Neutrophil (primary cell): ENCODE measurements around the gene PPP1R15B.
A peak's percentile ranks its signal among the peaks of the same experiment; 100 is the strongest.
"Not testable (repeated sequence)": the region's sequence is repeated elsewhere in the genome, so short reads cannot be mapped to it uniquely, and the experiment has no call there.

Source experiments
- H3K27ac ChIP-seq: fragments of 200-600 bp; sonication (generic); 2 replicates; pipeline ENCODE4 v1.5.1; 2016; ENCODE audit warnings: mild to moderate bottlenecking, moderate library complexity
- H3K27me3 ChIP-seq: fragments of 200-600 bp; sonication (generic); 2 replicates; pipeline ENCODE4 v1.6.0; 2016; ENCODE audit warnings: mild to moderate bottlenecking
- H3K36me3 ChIP-seq: fragments of 200-600 bp; sonication (generic); 2 replicates; pipeline ENCODE4 v1.5.1; 2017
- H3K4me1 ChIP-seq, 2 experiments: fragments of 200-600 bp in 1 of 2; sonication (generic) in 1 of 2; 1 replicate in 1 of 2; 2 replicates in 1 of 2; pipeline versions ENCODE4 v1.5.1 to v1.6.1; 2013 to 2016; ENCODE audit warnings: low read depth in 1 of 2, low read length in 1 of 2, mild to moderate bottlenecking in 1 of 2, moderate library complexity in 1 of 2; ENCODE audit not compliant: control insufficient read depth in 1 of 2, insufficient read depth in 1 of 2
- H3K4me3 ChIP-seq, 2 experiments: fragments of 200-600 bp in 1 of 2; sonication (generic) in 1 of 2; 1 replicate in 1 of 2; 2 replicates in 1 of 2; pipeline ENCODE4 v1.5.1; 2013 to 2016; ENCODE audit warnings: low read depth in 1 of 2, low read length in 1 of 2, mild to moderate bottlenecking in 1 of 2, moderate library complexity in 1 of 2
- H3K9me3 ChIP-seq: fragments of 200-600 bp; sonication (generic); 2 replicates; pipeline ENCODE4 v1.5.1; 2016
- TF ChIP-seq, protein P1 (sequence below): fragments of 200-600 bp; sonication (generic); IDR thresholded peaks from 2 replicates; pipeline ENCODE4 v1.5.1; 2016; ENCODE audit warnings: antibody characterized with exemption

PPP1R15B gene

DNA sequence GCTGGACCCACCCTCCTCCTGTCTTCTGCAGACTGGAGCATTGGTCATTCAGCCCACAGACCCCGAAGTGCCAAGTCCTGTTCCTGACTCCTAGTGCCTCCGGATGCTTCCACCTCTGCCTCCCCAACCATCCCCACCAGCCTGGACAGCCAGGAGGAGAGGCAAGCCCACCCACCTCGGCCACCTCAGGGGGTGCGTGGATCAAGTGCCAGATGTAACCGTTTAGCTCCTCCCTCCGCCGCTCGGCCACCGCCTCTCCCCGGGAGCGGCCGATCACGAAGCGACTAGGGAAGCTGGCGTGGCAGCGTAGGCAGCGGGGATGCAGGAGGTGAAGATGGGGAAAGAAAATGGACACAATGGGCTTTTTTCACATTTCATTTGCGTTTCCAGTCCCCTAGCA lies 18.1 kb upstream of the PPP1R15B start:
- no peaks in the 10 kb centered on the region for H3K36me3 ChIP-seq
- H3K27me3 ChIP-seq: no peaks in the 10 kb centered on the region
- H3K9me3 ChIP-seq: no peaks in the 10 kb centered on the region
- TF ChIP-seq, protein P1, sequence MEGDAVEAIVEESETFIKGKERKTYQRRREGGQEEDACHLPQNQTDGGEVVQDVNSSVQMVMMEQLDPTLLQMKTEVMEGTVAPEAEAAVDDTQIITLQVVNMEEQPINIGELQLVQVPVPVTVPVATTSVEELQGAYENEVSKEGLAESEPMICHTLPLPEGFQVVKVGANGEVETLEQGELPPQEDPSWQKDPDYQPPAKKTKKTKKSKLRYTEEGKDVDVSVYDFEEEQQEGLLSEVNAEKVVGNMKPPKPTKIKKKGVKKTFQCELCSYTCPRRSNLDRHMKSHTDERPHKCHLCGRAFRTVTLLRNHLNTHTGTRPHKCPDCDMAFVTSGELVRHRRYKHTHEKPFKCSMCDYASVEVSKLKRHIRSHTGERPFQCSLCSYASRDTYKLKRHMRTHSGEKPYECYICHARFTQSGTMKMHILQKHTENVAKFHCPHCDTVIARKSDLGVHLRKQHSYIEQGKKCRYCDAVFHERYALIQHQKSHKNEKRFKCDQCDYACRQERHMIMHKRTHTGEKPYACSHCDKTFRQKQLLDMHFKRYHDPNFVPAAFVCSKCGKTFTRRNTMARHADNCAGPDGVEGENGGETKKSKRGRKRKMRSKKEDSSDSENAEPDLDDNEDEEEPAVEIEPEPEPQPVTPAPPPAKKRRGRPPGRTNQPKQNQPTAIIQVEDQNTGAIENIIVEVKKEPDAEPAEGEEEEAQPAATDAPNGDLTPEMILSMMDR: no peak
- H3K27ac ChIP-seq: no peak overlapping the region
- H3K4me3 ChIP-seq: no peak overlapping the region
- H3K4me1 ChIP-seq: peaks cover 28% of the 10 kb centered on the region in 2 experiments

DNA sequence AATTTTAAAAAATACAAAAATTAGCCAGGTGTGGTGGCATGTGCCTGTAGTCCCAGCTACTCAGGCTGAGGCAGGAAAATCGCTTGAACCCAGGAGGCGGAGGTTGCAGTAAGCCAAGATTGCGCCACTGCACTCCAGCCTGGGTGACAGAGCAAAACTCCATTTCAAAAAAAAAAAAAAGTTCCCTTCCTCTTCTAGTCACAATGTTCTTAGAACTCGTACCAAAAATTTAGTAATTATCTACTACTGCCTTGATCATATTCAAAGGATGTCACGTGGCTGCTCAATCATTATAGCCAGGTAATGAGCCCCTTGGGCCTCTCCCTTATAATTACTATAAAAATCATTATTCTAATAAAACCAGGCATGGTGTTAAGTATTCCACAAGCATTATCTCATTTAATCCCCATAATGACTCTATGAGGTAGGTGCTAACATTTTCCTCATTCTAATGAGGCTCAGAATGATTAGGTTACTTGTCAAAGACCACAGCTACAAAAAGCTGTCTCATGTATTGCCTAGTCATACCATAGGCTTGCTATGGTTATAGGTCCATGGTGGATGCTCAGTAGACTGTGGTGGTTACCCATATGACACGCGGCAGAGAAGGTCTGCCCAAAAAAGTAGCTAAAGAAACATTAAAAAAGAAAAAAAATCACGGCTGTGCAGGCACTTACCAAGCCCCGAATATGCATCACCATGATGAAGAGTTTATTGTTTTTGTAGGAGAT lies 15.5 kb upstream of the PPP1R15B start:
- H3K36me3 ChIP-seq: no peaks in the 10 kb centered on the region
- H3K27ac ChIP-seq: peak overlapping the region; percentile 81

GRCh38 chr1:204426474-204426873 lies 14.9 kb upstream of the PPP1R15B start:
- Histone ChIP-seq H3K9me3 (no peaks in the 10 kb centered on the region), H3K4me1 (peaks cover 28% of the 10 kb centered on the region in 2 experiments), H3K27me3 (no peaks in the 10 kb centered on the region), H3K27ac (peak overlapping the region; percentile 81), H3K4me3 (peak overlapping the region in 1 of 2 experiments; percentile 44), H3K36me3 (no peaks in the 10 kb centered on the region)
- TF ChIP-seq, protein P1: no peak

More for the DNA sequence above, 15.5 kb upstream of the PPP1R15B start:
- Histone ChIP-seq H3K9me3 (no peaks in the 10 kb centered on the region), H3K4me1 (peaks cover 28% of the 10 kb centered on the region in 2 experiments), H3K4me3 (peak overlapping the region in 1 of 2 experiments; percentile 44), H3K27me3 (no peaks in the 10 kb centered on the region)
- TF ChIP-seq, protein P1: no peak

GRCh38 chr1:204426035-204426436 lies 14.4 kb upstream of the PPP1R15B start:
- peaks cover 28% of the 10 kb centered on the region in 2 experiments for H3K4me1 ChIP-seq
- no peak overlapping the region for H3K4me3 ChIP-seq
- H3K27me3 ChIP-seq: no peaks in the 10 kb centered on the region
- H3K36me3 ChIP-seq: no peaks in the 10 kb centered on the region
- no peaks in the 10 kb centered on the region for H3K9me3 ChIP-seq
- H3K27ac ChIP-seq: peak overlapping the region; percentile 81
- TF ChIP-seq, protein P1: no peak

GRCh38 chr1:204424621-204425020 lies 13.0 kb upstream of the PPP1R15B start:
- Histone ChIP-seq H3K4me1 (peaks cover 28% of the 10 kb centered on the region in 2 experiments), H3K36me3 (no peaks in the 10 kb centered on the region), H3K27ac (no peak overlapping the region), H3K9me3 (no peaks in the 10 kb centered on the region), H3K27me3 (peaks cover 3% of the 10 kb centered on the region), H3K4me3 (no peak overlapping the region)
- TF ChIP-seq, protein P1: no peak

DNA sequence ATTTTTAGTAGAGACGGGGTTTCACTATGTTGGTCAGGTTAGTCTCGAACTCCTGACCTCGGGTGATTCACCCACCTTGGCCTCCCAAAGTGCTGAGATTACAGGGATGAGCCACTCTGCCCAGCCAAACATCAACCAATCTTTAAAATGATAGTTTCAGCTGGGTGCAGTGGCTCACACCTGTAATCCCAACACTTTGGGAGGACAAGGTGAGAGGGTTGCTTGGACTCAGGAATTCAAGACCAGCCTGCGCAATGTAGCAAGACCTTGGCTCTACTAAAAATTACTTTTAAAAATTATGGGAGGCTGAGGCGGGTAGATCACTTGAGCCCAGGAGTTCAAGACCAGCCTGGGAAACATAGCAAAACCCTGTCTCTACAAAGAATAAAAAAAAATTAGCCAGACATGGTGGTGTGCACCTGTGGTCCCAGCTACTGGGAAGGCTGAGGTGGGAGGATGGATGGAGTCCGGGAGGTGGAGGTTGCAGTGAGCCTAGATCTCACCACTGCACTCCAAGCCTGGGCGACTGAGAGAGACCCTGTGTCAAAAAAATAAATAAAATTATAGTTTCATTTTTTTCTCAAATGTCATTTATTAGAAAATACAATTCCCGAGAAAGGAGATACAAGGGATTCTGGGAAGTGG lies 10.6 kb upstream of the PPP1R15B start:
- H3K4me1 ChIP-seq: peaks cover 21% of the 10 kb centered on the region in 2 experiments
- H3K27me3 ChIP-seq: peaks cover 10% of the 10 kb centered on the region
- not testable (repeated sequence) for H3K9me3 ChIP-seq, H3K4me3 ChIP-seq, H3K36me3 ChIP-seq, H3K27ac ChIP-seq
